ENCODE data around the gene SH3RF3.

SH3RF3 gene

GRCh38 chr2:109139002-109139401 lies 10.0 kb downstream of the SH3RF3 start:
- TF ChIP-seq CTCF (IDR thresholded peaks at IDR 0.05) = no peak
- no peak for DNase-seq (ENCODE audit: low spot score)
- Histone ChIP-seq H3K27ac (no peak overlapping the region), H3K4me3 (no peak overlapping the region)

GRCh38 chr2:109139865-109140396 lies 10.9 kb downstream of the SH3RF3 start:
- H3K4me3 ChIP-seq = no peak overlapping the region
- no peak for TF ChIP-seq CTCF (IDR thresholded peaks at IDR 0.05)
- DNase-seq (ENCODE audit: low spot score) = no peak
- H3K27ac ChIP-seq = no peak overlapping the region

GRCh38 chr2:109141006-109141600 lies 12.1 kb downstream of the SH3RF3 start:
- no peak for DNase-seq (ENCODE audit: low spot score)
- H3K4me3 ChIP-seq = no peak overlapping the region
- H3K27ac ChIP-seq = no peak overlapping the region
- TF ChIP-seq CTCF (IDR thresholded peaks at IDR 0.05) = no peak

GRCh38 chr2:109141727-109142283 lies 12.8 kb downstream of the SH3RF3 start:
- TF ChIP-seq CTCF (IDR thresholded peaks at IDR 0.05) = no peak
- H3K4me3 ChIP-seq = no peak overlapping the region
- DNase-seq (ENCODE audit: low spot score) = no peak
- no peak overlapping the region for H3K27ac ChIP-seq

- Histone ChIP-seq H3K27ac (no peak overlapping the region), H3K4me3 (no peak overlapping the region)
- no peak for DNase-seq (ENCODE audit: low spot score)
- no peak for TF ChIP-seq CTCF (IDR thresholded peaks at IDR 0.05)
These were observed 13.6 kb downstream of the SH3RF3 start for GRCh38 chr2:109142416-109143210.

DNA sequence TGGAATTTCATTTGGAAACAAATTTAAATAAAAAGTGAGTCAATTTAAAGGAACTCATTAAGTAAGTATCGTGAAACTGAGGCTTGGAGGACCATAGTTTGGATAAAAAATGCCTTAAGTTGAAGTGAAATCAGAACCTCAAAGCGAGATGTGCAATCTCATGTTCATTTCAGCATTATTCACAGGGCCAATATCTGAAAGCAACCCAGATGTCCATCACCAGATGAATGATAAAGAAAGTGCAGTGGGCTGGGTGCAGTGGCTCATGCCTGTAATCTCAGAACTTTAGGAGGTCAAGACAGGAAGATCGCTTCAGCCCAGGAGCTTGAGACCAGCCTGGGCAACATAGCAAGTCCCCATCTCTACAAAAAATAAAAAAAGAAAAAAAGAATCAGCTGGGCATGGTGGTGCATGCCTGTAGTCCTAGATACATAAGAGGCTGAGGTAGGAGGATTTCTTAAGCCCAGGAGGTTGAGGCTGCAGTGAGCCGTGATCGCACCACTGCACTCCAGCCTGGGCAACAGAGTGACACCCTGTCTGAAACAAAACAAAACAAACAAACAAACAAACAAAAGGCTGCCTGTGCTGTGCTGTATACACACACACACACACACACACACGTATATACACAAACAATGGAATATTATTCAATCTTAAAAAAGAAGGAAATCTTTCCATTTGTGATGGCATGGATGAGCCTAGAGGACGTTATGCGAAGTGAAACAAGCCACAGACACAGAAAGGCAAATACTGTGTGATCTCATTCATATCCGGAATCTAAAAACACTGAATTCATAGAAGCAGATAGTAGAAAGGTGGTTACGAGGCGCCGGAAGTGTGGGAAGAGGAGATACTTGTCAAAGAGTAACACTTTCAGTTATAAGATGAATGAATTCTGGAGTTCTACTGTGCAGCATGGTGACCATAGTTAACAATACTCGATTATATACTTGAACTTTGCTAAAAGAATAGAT lies 14.5 kb downstream of the SH3RF3 start:
- TF ChIP-seq CTCF (IDR thresholded peaks at IDR 0.05) = no peak
- Histone ChIP-seq H3K27ac (no peak overlapping the region), H3K4me3 (no peak overlapping the region)
- no peak for DNase-seq (ENCODE audit: low spot score)
